Measurements from ENCODE around the gene FADS2. TPM values are rescaled to one million over a fixed set of nuclear protein-coding genes. Genes with fewer than 3 reads are reported as not detected.

The FADS2 gene
- total RNA-seq, 1 experiment from 2014 or later: 19.2 TPM

GRCh38 chr11:61887839-61888494 lies 59.9 kb downstream of the FADS2 start:
- Mint-ChIP-seq H3K4me3 (ENCODE audit: low read depth, unreplicated experiment) (no peak overlapping the region), H3K27ac (ENCODE audit: unreplicated experiment) (no peak overlapping the region), H3K36me3 (ENCODE audit: insufficient read depth, unreplicated experiment) (peaks cover 13% of the 10 kb centered on the region), H3K9me3 (ENCODE audit: low read depth, unreplicated experiment) (no peaks in the 10 kb centered on the region), H3K4me1 (ENCODE audit: low read depth, unreplicated experiment) (no peaks in the 10 kb centered on the region), H3K27me3 (ENCODE audit: unreplicated experiment) (no peaks in the 10 kb centered on the region)
- TF ChIP-seq, protein P1, sequence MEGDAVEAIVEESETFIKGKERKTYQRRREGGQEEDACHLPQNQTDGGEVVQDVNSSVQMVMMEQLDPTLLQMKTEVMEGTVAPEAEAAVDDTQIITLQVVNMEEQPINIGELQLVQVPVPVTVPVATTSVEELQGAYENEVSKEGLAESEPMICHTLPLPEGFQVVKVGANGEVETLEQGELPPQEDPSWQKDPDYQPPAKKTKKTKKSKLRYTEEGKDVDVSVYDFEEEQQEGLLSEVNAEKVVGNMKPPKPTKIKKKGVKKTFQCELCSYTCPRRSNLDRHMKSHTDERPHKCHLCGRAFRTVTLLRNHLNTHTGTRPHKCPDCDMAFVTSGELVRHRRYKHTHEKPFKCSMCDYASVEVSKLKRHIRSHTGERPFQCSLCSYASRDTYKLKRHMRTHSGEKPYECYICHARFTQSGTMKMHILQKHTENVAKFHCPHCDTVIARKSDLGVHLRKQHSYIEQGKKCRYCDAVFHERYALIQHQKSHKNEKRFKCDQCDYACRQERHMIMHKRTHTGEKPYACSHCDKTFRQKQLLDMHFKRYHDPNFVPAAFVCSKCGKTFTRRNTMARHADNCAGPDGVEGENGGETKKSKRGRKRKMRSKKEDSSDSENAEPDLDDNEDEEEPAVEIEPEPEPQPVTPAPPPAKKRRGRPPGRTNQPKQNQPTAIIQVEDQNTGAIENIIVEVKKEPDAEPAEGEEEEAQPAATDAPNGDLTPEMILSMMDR (IDR thresholded peaks at IDR 0.05; ENCODE audit: unreplicated experiment): no peak
- DNase-seq: no peak
- intact Hi-C loops (cut with micrococcal nuclease; ENCODE audit: unreplicated experiment): no loop called here
- no TSS peak for BruUV-seq (replicated peaks)
- CTCF ChIA-PET: no interaction called here

GRCh38 chr11:61888590-61888989 lies 60.5 kb downstream of the FADS2 start:
- Mint-ChIP-seq H3K4me3 (ENCODE audit: low read depth, unreplicated experiment) (no peak overlapping the region), H3K36me3 (ENCODE audit: insufficient read depth, unreplicated experiment) (peaks cover 13% of the 10 kb centered on the region), H3K27ac (ENCODE audit: unreplicated experiment) (no peak overlapping the region), H3K27me3 (ENCODE audit: unreplicated experiment) (no peaks in the 10 kb centered on the region), H3K9me3 (ENCODE audit: low read depth, unreplicated experiment) (no peaks in the 10 kb centered on the region), H3K4me1 (ENCODE audit: low read depth, unreplicated experiment) (no peaks in the 10 kb centered on the region)
- TF ChIP-seq, protein P1 (IDR thresholded peaks at IDR 0.05; ENCODE audit: unreplicated experiment): no peak
- intact Hi-C loops (cut with micrococcal nuclease; ENCODE audit: unreplicated experiment): no loop called here
- TSS peak; percentile 10 for BruUV-seq (replicated peaks)
- DNase-seq: no peak
- CTCF ChIA-PET: interaction anchor here (0.7 kb wide), 1 partner anchor 183 kb away, joined by 3 read pairs; no protein-coding TSS in a partner anchor

GRCh38 chr11:61889831-61890230 lies 61.7 kb downstream of the FADS2 start:
- peaks cover 13% of the 10 kb centered on the region for H3K36me3 Mint-ChIP-seq (ENCODE audit: insufficient read depth, unreplicated experiment)
- H3K4me1 Mint-ChIP-seq (ENCODE audit: low read depth, unreplicated experiment): no peaks in the 10 kb centered on the region
- TF ChIP-seq, protein P1 (IDR thresholded peaks at IDR 0.05; ENCODE audit: unreplicated experiment): no peak
- BruUV-seq (replicated peaks): TSS peak; percentile 50
- H3K27me3 Mint-ChIP-seq (ENCODE audit: unreplicated experiment): peaks cover 8% of the 10 kb centered on the region
- no peaks in the 10 kb centered on the region for H3K9me3 Mint-ChIP-seq (ENCODE audit: low read depth, unreplicated experiment)
- no peak for DNase-seq
- CTCF ChIA-PET: interaction anchor here (0.6 kb wide), 1 partner anchor 135 kb away, joined by 4 read pairs; no protein-coding TSS in a partner anchor
- intact Hi-C loops (cut with micrococcal nuclease; ENCODE audit: unreplicated experiment): loop anchor here (10.0 kb wide), 1 partner anchor 95 kb away; the partner anchor contains the start of genes FEN1 and TMEM258
- H3K27ac Mint-ChIP-seq (ENCODE audit: unreplicated experiment): no peak overlapping the region
- H3K4me3 Mint-ChIP-seq (ENCODE audit: low read depth, unreplicated experiment): peak overlapping the region; percentile 74

GRCh38 chr11:61890529-61891330 lies 62.6 kb downstream of the FADS2 start:
- BruUV-seq (replicated peaks): no TSS peak
- Mint-ChIP-seq H3K4me1 (ENCODE audit: low read depth, unreplicated experiment) (no peaks in the 10 kb centered on the region), H3K4me3 (ENCODE audit: low read depth, unreplicated experiment) (peak overlapping the region; percentile 74), H3K27ac (ENCODE audit: unreplicated experiment) (no peak overlapping the region), H3K9me3 (ENCODE audit: low read depth, unreplicated experiment) (no peaks in the 10 kb centered on the region), H3K27me3 (ENCODE audit: unreplicated experiment) (peaks cover 16% of the 10 kb centered on the region), H3K36me3 (ENCODE audit: insufficient read depth, unreplicated experiment) (peaks cover 13% of the 10 kb centered on the region)
- TF ChIP-seq, protein P1 (IDR thresholded peaks at IDR 0.05; ENCODE audit: unreplicated experiment): no peak
- CTCF ChIA-PET: interaction anchor here (0.6 kb wide), 1 partner anchor 134 kb away, joined by 4 read pairs; no protein-coding TSS in a partner anchor
- intact Hi-C loops (cut with micrococcal nuclease; ENCODE audit: unreplicated experiment): loop anchor here (10.0 kb wide), 1 partner anchor 96 kb away; the partner anchor contains the start of genes FEN1 and TMEM258
- DNase-seq: peak; percentile 59

All from Calu3 (cell line).